Suprapubic skin (tissue), 4 donors: ENCODE measurements around the gene SEC24D. TPM values are rescaled to one million over a fixed set of nuclear protein-coding genes. Genes with fewer than 3 reads are reported as not detected.

ENCODE experiments used
- total RNA-seq, 4 donors: library from RNA; depleted of rRNA; stranded (reverse); fragments of >200 nt; gene quantifications; one replicate each; pipeline ENCODE4 v1.1.0, GENCODE V29; 2016

Gene SEC24D
- total RNA-seq, 4 donors from 2014 or later, result 16.7 to 18.1 (median 18.0) TPM

Other genes with a start within 250 kb of the SEC24D start
- 10 to 100 TPM; 21.5 to 45.0 (median 29.5) TPM for gene METTL14, start 150.7 kb downstream of the SEC24D start, total RNA-seq
- gene SYNPO2, start 52.7 kb upstream of the SEC24D start, total RNA-seq, result 10 to 100 TPM; 14.3 to 33.6 (median 19.1) TPM